GM21723 (cell line): ENCODE data around the gene ETV1.

ENCODE experiments used
- ATAC-seq: cut with Tn5 transposase; IDR thresholded peaks from one replicate; pipeline ENCODE4 v1.9.1; 2021; ENCODE audit warnings: mild to moderate bottlenecking, moderate library complexity; ENCODE audit not compliant: unreplicated experiment

The ETV1 gene

DNA sequence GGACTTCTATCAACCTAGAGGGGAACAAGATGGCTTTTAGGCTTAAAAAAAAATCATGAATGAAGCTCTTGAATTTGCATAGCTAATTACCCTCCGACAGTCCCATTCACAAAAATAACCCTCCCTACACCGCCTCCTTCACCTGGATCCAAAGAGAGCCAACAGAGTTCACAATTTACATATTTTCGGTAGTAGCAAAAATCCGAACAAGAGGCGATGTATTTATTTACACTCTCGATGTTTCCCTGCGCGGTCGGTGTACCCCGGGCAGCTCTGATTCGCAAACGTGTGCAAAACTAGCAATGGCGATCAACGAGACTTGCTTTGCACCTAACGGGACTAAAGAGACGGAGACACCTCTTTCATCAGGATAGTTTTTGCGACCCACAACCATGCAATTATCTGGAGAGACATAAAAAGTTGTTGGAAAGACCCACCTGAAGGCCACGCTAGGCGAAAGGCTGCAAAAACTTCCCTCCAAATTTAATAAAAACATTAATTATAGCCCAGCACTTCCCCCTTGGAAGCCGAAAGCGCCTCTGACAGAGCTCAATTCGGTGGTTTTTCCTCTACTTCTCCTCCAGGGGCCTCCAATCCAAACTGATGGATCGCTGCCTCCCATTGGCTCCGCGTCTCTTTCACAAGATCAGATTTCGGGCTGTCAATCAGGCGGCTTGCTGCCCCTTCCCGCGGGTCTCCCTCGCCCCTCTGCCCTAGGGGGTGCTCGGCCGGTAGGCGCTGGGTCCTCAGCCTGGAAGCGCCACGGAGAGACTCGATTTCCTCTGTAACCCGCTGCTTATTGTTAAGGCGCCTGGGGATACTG, at the start of gene ETV1:
Gene ETV1, minus strand, starts transcription at position 541 of the 823 bp plus-strand sequence. CDS start 614 bp downstream, outside the sequence.
- ATAC-seq = no peak

GRCh38 chr7:14024406-14024805, 34.9 kb upstream of the ETV1 start:
- no peak for ATAC-seq

DNA sequence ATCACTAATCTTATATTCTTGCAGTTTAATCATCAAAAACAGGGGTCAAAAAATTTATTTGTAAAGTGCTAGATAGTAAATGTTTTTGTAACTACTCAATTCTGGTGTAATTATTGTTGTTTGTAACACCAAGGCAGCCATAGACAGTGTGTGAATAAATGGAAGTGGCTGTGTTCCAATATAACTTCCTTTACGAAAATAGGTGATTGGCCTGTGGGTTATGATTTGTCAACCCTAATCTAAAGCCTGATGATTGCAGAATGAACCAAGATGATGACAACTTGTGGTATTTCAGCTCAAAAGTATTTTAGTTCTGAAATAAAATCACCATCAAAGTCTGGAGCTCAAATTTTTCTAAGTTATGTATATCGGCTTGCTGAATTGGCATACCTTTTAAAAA, 34.4 kb upstream of the ETV1 start:
- ATAC-seq = no peak

DNA sequence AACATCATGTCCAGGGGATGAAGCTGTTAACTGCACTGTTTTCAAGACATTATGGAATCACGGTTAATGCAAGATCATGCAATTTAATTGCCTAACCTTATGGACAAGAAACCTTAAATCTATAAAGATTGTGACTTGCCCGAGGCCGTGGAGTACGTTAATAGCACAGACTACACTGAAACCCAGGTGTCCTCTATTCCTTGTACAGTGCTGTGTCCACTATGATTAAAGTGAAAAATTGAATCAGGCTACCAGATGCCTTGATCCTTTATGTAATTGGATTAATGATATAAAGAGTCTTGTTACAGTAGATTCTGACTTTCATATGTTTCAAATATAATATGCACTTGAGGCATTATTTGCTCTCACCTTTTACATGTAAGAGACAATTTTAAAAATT, 33.9 kb upstream of the ETV1 start:
- no peak for ATAC-seq

DNA sequence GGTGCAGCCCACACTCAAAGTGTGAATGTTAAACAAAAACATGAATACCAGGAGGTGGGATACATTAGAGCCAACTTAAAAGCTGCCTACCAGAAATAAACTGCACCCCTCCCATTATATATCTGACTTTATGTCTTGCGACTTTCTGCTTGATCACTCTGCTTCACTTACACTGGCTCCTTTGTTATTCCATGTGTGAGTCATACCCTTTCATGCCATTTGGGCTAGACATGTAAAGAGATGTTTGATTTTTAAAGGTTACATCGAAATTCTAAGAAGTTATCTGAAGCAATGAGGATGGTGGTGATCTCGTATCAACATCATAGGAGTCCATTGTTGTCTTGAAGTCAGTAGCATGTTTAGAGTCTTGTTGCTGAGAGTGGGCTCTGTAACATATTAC, 31.6 kb upstream of the ETV1 start:
- no peak for ATAC-seq

GRCh38 chr7:14020339-14020900, 31.0 kb upstream of the ETV1 start:
- ATAC-seq = no peak

- no peak for ATAC-seq
Measured at GRCh38 chr7:14018751-14019150, 29.3 kb upstream of the ETV1 start.

DNA sequence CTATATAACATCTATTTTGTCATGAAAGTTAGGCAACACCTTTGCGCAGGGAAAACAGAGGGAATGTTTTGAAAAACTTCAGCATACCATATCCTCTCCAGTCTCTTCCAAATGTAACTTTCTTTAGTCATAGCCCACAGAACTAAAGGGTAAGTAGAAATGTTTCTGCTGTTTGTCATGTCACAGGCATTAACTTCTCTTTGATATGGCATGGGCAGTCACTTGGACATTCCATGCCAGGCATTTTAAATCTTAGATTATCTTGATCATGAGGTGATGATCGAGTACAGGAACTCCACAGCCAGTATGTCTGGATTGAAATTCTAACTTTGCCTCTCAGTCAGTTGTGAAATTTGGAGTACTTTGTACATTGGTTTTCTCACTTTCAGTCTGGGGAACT, 27.5 kb upstream of the ETV1 start:
- ATAC-seq = no peak

GRCh38 chr7:14013898-14014297, 24.4 kb upstream of the ETV1 start:
- ATAC-seq = no peak

DNA sequence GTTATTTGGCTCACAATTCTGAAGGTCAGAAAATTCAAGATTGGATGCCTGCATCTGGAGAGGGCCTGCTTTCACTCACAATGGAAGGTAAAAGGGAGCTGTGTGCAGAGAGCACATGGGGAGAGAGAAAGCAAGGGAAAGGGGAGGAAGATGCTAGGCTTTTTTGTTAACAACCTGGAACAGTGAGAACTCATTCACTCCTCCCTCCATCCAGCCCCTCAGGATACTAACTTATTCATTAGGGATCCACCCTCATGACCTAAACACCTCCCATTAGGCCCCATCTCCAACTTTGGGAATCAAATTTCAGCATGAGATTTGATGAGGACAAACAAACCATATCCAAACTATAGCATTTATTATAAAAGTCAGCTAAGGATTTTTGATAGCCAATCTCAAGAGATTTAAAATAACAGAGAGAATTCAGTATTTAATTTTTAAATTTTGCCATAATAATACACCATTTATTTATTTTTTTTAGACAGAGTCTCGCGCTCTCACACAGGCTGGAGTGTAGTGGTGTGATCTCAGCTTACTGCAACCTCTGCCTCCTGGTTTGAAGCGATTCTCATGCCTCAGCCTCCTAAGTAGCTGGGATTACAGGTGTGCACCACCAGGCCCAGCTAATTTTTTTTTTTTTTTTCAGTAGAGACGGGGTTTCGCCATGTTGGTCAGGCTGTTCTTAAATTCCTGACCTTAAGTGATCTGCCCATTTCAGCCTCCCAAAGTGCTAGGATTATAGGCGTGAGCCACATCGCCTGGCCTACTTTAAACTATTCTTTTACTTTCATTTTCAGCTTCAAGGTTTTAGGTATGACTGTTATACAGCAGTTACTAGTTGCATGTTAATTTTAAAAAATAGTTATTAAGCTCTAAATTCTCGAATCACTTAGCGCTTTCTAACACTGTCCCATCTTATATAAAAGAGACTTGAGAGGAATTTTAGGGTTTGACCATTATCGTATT, 20.3 kb upstream of the ETV1 start:
- no peak for ATAC-seq

DNA sequence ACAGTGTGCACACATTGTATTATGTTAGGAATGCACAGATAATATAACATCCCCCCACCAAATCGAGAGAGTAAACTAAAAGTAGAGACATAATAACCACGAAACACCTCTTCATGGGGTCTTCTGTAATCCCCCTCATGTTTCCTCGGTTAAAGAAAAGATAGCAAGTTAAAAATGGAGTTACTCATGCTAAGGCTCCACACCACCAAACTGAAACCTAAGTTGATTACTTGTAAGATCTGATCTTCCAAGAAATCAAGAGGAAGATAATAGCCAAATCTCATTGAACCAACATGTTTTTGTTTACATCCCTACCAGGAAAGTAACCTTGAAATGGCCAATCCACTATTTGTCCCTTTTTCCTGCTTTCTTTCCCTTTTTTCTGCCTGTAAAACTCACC, 11.7 kb upstream of the ETV1 start:
- ATAC-seq = no peak

- no peak for ATAC-seq
Measured at GRCh38 chr7:14000247-14000646, 10.8 kb upstream of the ETV1 start.

- no peak for ATAC-seq
Measured at GRCh38 chr7:13998866-13999265, 9.4 kb upstream of the ETV1 start.

- ATAC-seq = no peak
Measured at GRCh38 chr7:13992596-13992964, 3.1 kb upstream of the ETV1 start.

DNA sequence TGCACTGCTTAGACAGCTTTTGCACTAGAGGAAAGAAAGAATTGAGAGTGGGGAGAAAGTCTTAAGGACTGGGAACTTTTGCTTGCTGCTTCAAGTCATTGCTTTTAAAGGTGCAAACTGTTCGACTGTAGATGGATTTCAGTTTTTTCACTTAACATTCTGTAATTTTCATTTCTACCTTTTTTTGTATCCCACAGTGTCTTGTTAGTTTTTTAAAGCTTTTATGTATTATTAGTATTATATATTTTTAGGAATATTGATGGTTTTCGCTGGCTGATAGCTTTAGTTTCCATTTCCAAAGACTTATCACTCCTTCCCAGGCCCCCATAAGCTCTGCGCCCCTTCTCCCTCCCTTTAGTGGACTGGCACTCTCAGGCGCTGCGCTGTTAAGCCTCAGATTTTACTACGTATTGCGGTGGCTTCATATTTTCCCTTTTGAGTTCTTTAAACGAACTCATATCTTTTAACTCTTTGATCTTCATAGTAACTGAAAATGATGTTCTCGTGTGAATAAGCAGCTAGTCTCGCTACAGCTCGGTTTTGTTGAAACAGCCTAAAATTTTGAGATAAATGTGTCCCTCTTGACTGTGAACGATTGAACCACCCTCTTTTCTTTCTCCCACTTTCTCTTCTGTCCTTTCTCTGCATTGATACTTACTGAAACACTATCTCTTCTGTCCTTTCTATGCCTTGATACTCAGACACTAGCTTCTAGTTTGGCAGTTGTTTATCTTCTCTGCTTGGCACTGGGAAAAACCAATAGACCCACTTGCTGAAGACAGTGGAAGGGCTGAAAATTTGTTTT, 2.5 kb upstream of the ETV1 start:
- ATAC-seq = no peak

- peak; percentile 71 for ATAC-seq
Measured at GRCh38 chr7:13990984-13991790, 1.7 kb upstream of the ETV1 start.

DNA sequence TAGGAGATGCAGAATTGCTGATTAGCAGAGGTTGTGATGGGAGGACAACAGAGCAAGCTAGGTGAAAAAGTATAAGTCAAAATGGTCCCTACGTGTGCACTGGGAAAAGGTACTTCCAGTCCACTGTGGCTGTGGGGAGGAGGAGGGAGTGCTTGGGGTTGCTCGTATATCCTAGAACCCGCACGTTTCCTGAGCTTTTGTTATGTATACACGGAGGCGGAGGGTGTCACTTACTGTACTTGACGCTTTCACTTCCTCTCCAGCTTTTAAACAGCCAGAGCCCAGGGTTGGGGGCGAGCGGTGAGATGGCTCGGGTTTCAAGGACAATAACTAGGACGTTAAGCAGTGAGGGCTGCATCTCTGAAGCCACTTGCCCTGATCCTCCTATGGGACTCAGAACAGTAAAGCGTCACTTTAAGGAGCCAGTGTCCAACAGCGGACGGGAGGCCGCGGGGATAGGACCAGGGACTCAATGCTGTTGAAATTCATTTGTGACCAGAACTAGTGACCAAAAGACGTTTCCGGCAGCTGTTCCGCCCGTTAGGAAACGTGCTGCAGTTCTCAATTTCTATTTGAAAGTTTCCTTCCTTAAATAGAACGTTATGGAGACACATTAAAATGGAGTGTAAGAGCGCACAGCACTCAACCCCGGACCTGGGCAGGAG, 985 bp upstream of the ETV1 start:
- ATAC-seq = peak; percentile 70

DNA sequence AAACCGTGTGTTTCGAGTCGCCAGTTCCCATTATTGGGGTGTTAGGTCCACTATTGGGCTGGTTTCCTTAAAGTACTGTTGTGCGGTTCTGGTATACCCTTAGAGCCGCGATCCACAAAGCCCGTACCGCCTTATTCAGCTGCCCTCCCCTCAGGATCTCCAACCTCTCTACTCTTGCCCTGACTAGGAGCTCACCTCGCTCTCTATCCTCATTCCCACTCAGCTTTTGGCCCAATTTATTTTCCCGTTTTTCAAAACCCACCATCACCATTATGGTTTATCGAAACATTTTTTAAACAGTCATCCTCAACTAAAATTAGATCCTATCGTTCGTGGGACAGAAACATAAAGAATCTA, 461 bp upstream of the ETV1 start:
- ATAC-seq = no peak

- ATAC-seq = no peak
Measured at GRCh38 chr7:13988731-13989125, 738 bp downstream of the ETV1 start.

GRCh38 chr7:13988065-13988464, 1.4 kb downstream of the ETV1 start:
- no peak for ATAC-seq
